ENCODE measurements around the gene PEF1. TPM values are rescaled to one million over a fixed set of nuclear protein-coding genes. Genes with fewer than 3 reads are reported as not detected.

The PEF1 gene
- total and polyA plus RNA-seq, 2 experiments from 2014 or later, result 71.3 to 97.5 TPM

DNA sequence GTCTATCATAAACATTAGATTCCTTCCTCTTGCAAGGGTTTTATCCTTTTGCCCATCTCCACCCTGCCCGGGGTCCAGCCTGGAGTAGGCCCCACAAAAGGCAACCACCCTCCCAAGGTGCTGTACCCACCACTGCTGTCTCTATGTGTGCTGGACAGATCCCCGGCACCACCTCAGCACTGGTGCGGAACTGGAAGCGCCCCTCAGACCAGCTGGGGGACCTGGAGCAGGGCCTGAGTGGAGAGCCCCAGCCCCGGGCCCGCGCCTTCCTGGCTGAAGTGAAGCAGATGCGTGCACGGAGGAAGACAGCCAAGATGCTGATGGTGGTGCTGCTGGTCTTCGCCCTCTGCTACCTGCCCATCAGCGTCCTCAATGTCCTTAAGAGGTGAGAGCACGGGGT lies 21.3 kb downstream of the PEF1 start:
- in situ Hi-C loops (cut with MboI), result no loop called here
- Histone ChIP-seq H3F3A (ENCODE audit: insufficient read depth) (peaks cover 16% of the 10 kb centered on the region), H3K27ac (no peak overlapping the region), H3K9ac (no peak overlapping the region), H2AFZ (no peak overlapping the region), H3K9me3 (ENCODE audit: low read depth) (no peaks in the 10 kb centered on the region), H3K4me3 (no peak overlapping the region), H3K9me2 (ENCODE audit: insufficient read depth) (no peaks in the 10 kb centered on the region), H4K20me1 (ENCODE audit: insufficient read depth) (no peaks in the 10 kb centered on the region), H3K36me3 (ENCODE audit: low read depth) (0 out of 2 replicates have a peak, but pooled peaks cover 3% of the 10 kb centered on the region), H3K4me1 (ENCODE audit: insufficient read depth) (peaks cover 27% of the 10 kb centered on the region), H3K4me2 (ENCODE audit: unreplicated experiment) (no peak overlapping the region), H3K27me3 (replicated peaks; ENCODE audit: insufficient read depth) (no peaks in the 10 kb centered on the region), H3K79me2 (ENCODE audit: insufficient read depth) (no peaks in the 10 kb centered on the region)
- no peak for TF ChIP-seq EZH2phosphoT487 (IDR thresholded peaks at IDR 0.05; ENCODE audit: insufficient read depth, low read depth)
- TF ChIP-seq EZH2 (IDR thresholded peaks at IDR 0.05; ENCODE audit: insufficient read depth, poor library complexity, severe bottlenecking), result no peak
- WGBS, 2 experiments (ENCODE audit: low coverage in 1 of 2, low lambda C conversion rate in 2 of 2, missing lambda C conversion rate in 2 of 2), result 96 to 97% methylated on average over 12 of the region's 12 CpGs
- no peak for DNase-seq

DNA sequence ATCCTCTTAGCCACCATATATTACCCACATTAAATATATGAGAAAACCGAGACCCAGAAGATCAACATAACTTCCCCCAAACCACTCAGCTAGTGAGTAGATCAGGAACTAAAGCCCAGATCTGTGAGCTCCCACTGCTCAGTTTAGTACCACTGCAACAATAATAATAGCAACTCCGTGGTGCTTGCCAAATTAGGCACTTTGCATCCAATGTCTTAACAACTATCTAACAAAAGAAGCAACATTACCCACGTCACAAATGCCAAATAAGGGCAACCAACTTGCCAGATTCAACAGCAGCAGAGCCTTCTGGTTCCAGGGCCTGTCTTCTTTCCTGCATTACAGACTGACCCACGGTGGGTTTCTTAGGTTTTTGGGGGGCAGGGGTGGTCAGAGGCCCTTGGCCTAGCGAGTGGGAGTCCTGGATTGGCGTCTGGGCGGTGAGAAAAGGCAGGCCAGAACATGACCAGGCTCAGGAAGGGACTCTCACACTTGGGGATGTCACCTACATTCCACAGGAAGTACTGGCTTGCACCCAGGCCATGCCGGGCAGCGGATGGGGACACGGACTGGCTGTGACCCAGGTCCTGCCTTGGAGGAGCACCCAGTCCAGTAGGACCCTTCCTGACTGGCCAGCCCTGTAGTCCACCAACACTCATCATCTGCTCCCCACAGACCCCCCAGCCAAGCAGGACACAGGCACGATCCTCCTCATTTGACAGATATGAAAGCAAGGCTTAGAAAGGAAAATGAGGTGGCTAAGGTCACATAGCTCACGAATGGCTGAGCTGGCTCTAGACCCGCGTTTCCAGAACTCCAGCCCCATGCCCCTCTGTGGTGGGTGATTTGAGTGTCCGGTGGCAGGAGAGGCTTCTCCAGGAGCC lies 22.6 kb downstream of the PEF1 start:
- Histone ChIP-seq H4K20me1 (ENCODE audit: insufficient read depth) (no peaks in the 10 kb centered on the region), H2AFZ (no peak overlapping the region), H3K9me3 (ENCODE audit: low read depth) (no peaks in the 10 kb centered on the region), H3K27me3 (replicated peaks; ENCODE audit: insufficient read depth) (no peaks in the 10 kb centered on the region), H3K79me2 (ENCODE audit: insufficient read depth) (no peaks in the 10 kb centered on the region), H3K4me3 (no peak overlapping the region), H3K9ac (no peak overlapping the region), H3K4me1 (ENCODE audit: insufficient read depth) (peaks cover 15% of the 10 kb centered on the region), H3K9me2 (ENCODE audit: insufficient read depth) (no peaks in the 10 kb centered on the region), H3K4me2 (ENCODE audit: unreplicated experiment) (no peak overlapping the region), H3K27ac (no peak overlapping the region), H3K36me3 (ENCODE audit: low read depth) (no peaks in the 10 kb centered on the region), H3F3A (ENCODE audit: insufficient read depth) (peaks cover 7% of the 10 kb centered on the region)
- 71 to 72% methylated on average over 13 to 15 of the region's 15 CpGs for WGBS, 2 experiments (ENCODE audit: low coverage in 1 of 2, low lambda C conversion rate in 2 of 2, missing lambda C conversion rate in 2 of 2)
- in situ Hi-C loops (cut with MboI), result no loop called here
- TF ChIP-seq EZH2 (IDR thresholded peaks at IDR 0.05; ENCODE audit: insufficient read depth, poor library complexity, severe bottlenecking), result no peak
- TF ChIP-seq EZH2phosphoT487 (IDR thresholded peaks at IDR 0.05; ENCODE audit: insufficient read depth, low read depth), result no peak
- DNase-seq, result no peak

GRCh38 chr1:31621498-31621820 lies 23.2 kb downstream of the PEF1 start:
- Histone ChIP-seq H3K4me1 (ENCODE audit: insufficient read depth) (peaks cover 9% of the 10 kb centered on the region), H2AFZ (no peak overlapping the region), H3K27ac (no peak overlapping the region), H3F3A (ENCODE audit: insufficient read depth) (peaks cover 7% of the 10 kb centered on the region), H3K9me3 (ENCODE audit: low read depth) (no peaks in the 10 kb centered on the region), H3K36me3 (ENCODE audit: low read depth) (no peaks in the 10 kb centered on the region), H3K27me3 (replicated peaks; ENCODE audit: insufficient read depth) (no peaks in the 10 kb centered on the region), H3K9ac (no peak overlapping the region), H3K79me2 (ENCODE audit: insufficient read depth) (no peaks in the 10 kb centered on the region), H3K9me2 (ENCODE audit: insufficient read depth) (no peaks in the 10 kb centered on the region), H3K4me3 (no peak overlapping the region), H3K4me2 (ENCODE audit: unreplicated experiment) (no peak overlapping the region), H4K20me1 (ENCODE audit: insufficient read depth) (no peaks in the 10 kb centered on the region)
- TF ChIP-seq EZH2phosphoT487 (IDR thresholded peaks at IDR 0.05; ENCODE audit: insufficient read depth, low read depth) (no peak), EZH2 (IDR thresholded peaks at IDR 0.05; ENCODE audit: insufficient read depth, poor library complexity, severe bottlenecking) (no peak)
- in situ Hi-C loops (cut with MboI), result no loop called here
- no peak for DNase-seq
- WGBS, 2 experiments (ENCODE audit: low coverage in 1 of 2, low lambda C conversion rate in 2 of 2, missing lambda C conversion rate in 2 of 2), result 97% methylated on average over 5 of the region's 5 CpGs

GRCh38 chr1:31620631-31621497 lies 23.8 kb downstream of the PEF1 start:
- no peak overlapping the region for H2AFZ ChIP-seq
- TF ChIP-seq EZH2phosphoT487 (IDR thresholded peaks at IDR 0.05; ENCODE audit: insufficient read depth, low read depth) (no peak), EZH2 (IDR thresholded peaks at IDR 0.05; ENCODE audit: insufficient read depth, poor library complexity, severe bottlenecking) (no peak)
- no peaks in the 10 kb centered on the region for H4K20me1 ChIP-seq (ENCODE audit: insufficient read depth)
- no peak overlapping the region for H3K9ac ChIP-seq
- in situ Hi-C loops (cut with MboI), result no loop called here
- no peaks in the 10 kb centered on the region for H3K27me3 ChIP-seq (replicated peaks; ENCODE audit: insufficient read depth)
- H3K9me2 ChIP-seq (ENCODE audit: insufficient read depth), result no peaks in the 10 kb centered on the region
- no peak overlapping the region for H3K4me2 ChIP-seq (ENCODE audit: unreplicated experiment)
- peaks cover 3% of the 10 kb centered on the region for H3K4me1 ChIP-seq (ENCODE audit: insufficient read depth)
- no peak overlapping the region for H3K4me3 ChIP-seq
- H3F3A ChIP-seq (ENCODE audit: insufficient read depth), result peaks cover 2% of the 10 kb centered on the region
- no peak overlapping the region for H3K27ac ChIP-seq
- H3K9me3 ChIP-seq (ENCODE audit: low read depth), result no peaks in the 10 kb centered on the region
- H3K36me3 ChIP-seq (ENCODE audit: low read depth), result no peaks in the 10 kb centered on the region
- no peak for DNase-seq
- WGBS, 2 experiments (ENCODE audit: low coverage in 1 of 2, low lambda C conversion rate in 2 of 2, missing lambda C conversion rate in 2 of 2), result 82 to 86% methylated on average over 20 of the region's 20 CpGs
- no peaks in the 10 kb centered on the region for H3K79me2 ChIP-seq (ENCODE audit: insufficient read depth)
